Measurements from ENCODE around the gene EML3. TPM values are rescaled to one million over a fixed set of nuclear protein-coding genes. Genes with fewer than 3 reads are reported as not detected.

The EML3 gene
- total RNA-seq, 4 donors from 2014 or later, result 34.7 to 58.6 (median 53.6) TPM

GRCh38 chr11:62580959-62581715 is 31.4 kb downstream of the EML3 start:
- peaks cover 0 to 95% (median 9%) of the 10 kb centered on the region in 3 donors for H3K36me3 ChIP-seq

GRCh38 chr11:62579252-62579651 is 33.3 kb downstream of the EML3 start:
- no peak overlapping the region for H3K4me3 ChIP-seq
- intact Hi-C loops (cut with DNase I), result no loop called here
- H3K9me3 ChIP-seq, result no peaks in the 10 kb centered on the region
- 82 to 88% methylated on average over 2 of the region's 2 CpGs for WGBS, 2 donors
- DNase-seq, result no peak
- no peak overlapping the region for H3K27ac ChIP-seq
- TF ChIP-seq POLR2A (IDR thresholded peaks at IDR 0.05), result no peak
- no peak for TF ChIP-seq CTCF (IDR thresholded peaks at IDR 0.05)
- peaks cover 0 to 86% (median 9%) of the 10 kb centered on the region in 3 donors for H3K36me3 ChIP-seq
- H3K4me1 ChIP-seq, result peaks cover 21 to 34% (median 23%) of the 10 kb centered on the region in 3 donors
- H3K27me3 ChIP-seq, result no peaks in the 10 kb centered on the region

More at GRCh38 chr11:62580959-62581715, 31.4 kb downstream of the EML3 start:
- Histone ChIP-seq H3K27ac (no peak overlapping the region), H3K4me3 (no peak overlapping the region), H3K27me3 (no peaks in the 10 kb centered on the region), H3K9me3 (no peaks in the 10 kb centered on the region), H3K4me1 (peaks cover 4 to 24% (median 5%) of the 10 kb centered on the region in 3 donors)
- intact Hi-C loops (cut with DNase I), result no loop called here
- 89 to 93% methylated on average over 11 of the region's 18 CpGs for WGBS, 2 donors
- TF ChIP-seq POLR2A (IDR thresholded peaks at IDR 0.05) (no peak), CTCF (IDR thresholded peaks at IDR 0.05) (no peak)
- DNase-seq, result no peak

GRCh38 chr11:62578541-62578940 is 34.0 kb downstream of the EML3 start:
- Histone ChIP-seq H3K27me3 (no peaks in the 10 kb centered on the region), H3K36me3 (peaks cover 0 to 79% (median 9%) of the 10 kb centered on the region in 3 donors), H3K4me3 (no peak overlapping the region), H3K9me3 (no peaks in the 10 kb centered on the region), H3K27ac (no peak overlapping the region), H3K4me1 (peaks cover 21 to 35% (median 23%) of the 10 kb centered on the region in 3 donors)
- DNase-seq, result no peak
- TF ChIP-seq POLR2A (IDR thresholded peaks at IDR 0.05), result no peak
- TF ChIP-seq CTCF (IDR thresholded peaks at IDR 0.05), result no peak
- intact Hi-C loops (cut with DNase I), result no loop called here
- 95 to 100% methylated on average over 3 to 11 of the region's 11 CpGs for WGBS, 2 donors

GRCh38 chr11:62577046-62577714 is 35.4 kb downstream of the EML3 start:
- Histone ChIP-seq H3K27me3 (no peaks in the 10 kb centered on the region), H3K9me3 (no peaks in the 10 kb centered on the region), H3K36me3 (peaks cover 0 to 73% (median 9%) of the 10 kb centered on the region in 3 donors), H3K4me1 (peaks cover 24 to 45% (median 30%) of the 10 kb centered on the region in 3 donors), H3K4me3 (peak overlapping the region in 1 of 4 donors; percentile 7), H3K27ac (peak overlapping the region; percentile 38 to 96 (median 93))
- whole genome bisulfite sequencing, 2 donors, result 64 to 67% methylated on average over 6 to 12 of the region's 12 CpGs
- intact Hi-C loops (cut with DNase I), result no loop called here
- DNase-seq, result no peak
- no peak for TF ChIP-seq CTCF (IDR thresholded peaks at IDR 0.05)
- no peak for TF ChIP-seq POLR2A (IDR thresholded peaks at IDR 0.05)

- intact Hi-C loops (cut with DNase I), result no loop called here
- peaks cover 24 to 59% (median 35%) of the 10 kb centered on the region in 3 donors for H3K4me1 ChIP-seq
- TF ChIP-seq POLR2A (IDR thresholded peaks at IDR 0.05) (no peak), CTCF (IDR thresholded peaks at IDR 0.05) (no peak)
- H3K27ac ChIP-seq, result peak overlapping the region in 3 of 4 donors; percentile 92 to 96 (median 94)
- WGBS, 2 donors, result 83 to 100% methylated on average over 2 to 8 of the region's 14 CpGs
- no peak for DNase-seq
- no peaks in the 10 kb centered on the region for H3K9me3 ChIP-seq
- no peaks in the 10 kb centered on the region for H3K27me3 ChIP-seq
- no peak overlapping the region for H3K4me3 ChIP-seq
- H3K36me3 ChIP-seq, result peaks cover 0 to 73% (median 20%) of the 10 kb centered on the region in 3 donors
Measured at GRCh38 chr11:62575837-62576236, 36.7 kb downstream of the EML3 start.
